Endothelial cell of umbilical vein (primary cell): Measurements from ENCODE around the gene SCAMP5.

Source experiments
- CTCF ChIP-seq, 2 donors: IDR thresholded peaks; 1 replicate in 1 of 2; 2 replicates in 1 of 2; pipeline ENCODE4 v1.5.1; 2011; ENCODE audit warnings: low read length in 2 of 2, mild to moderate bottlenecking in 2 of 2, moderate library complexity in 2 of 2, control low read depth in 1 of 2, inconsistent platforms in 1 of 2, low read depth in 1 of 2; ENCODE audit not compliant: insufficient read depth in 1 of 2; ENCODE audit errors: extremely low read depth in 1 of 2
- POLR2A ChIP-seq: IDR thresholded peaks from 2 replicates; pipeline ENCODE4 v1.6.1; 2012; ENCODE audit warnings: low read depth, mild to moderate bottlenecking, control low read depth, low read length
- POLR2AphosphoS5 ChIP-seq: IDR thresholded peaks from 2 replicates; pipeline ENCODE4 v1.6.1; 2012; ENCODE audit warnings: low read depth, mild to moderate bottlenecking, control low read depth, low read length, moderate library complexity; ENCODE audit not compliant: insufficient read depth

DNA sequence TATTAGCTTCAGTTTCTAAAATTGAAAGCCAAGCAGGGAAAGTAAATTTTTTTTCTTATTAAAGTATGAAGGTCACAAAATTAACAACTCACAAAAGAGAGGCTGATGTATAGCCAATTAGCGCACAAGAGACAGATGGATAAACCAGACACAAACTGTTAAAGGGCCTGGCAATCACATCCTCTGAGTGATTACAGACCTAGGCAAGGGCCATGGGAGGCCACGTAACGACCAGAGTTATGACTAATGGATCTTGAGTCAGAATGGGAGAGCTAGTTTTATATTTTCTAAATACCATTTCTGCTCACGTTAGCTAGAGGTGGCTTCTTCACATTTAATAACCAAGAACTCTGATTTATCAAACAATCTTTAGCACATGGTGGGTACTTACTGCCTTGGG, 17.8 kb upstream of the SCAMP5 start:
- TF ChIP-seq CTCF (IDR thresholded peaks at IDR 0.05; ENCODE audit: extremely low read depth in 1 of 2, insufficient read depth in 1 of 2, low read depth in 1 of 2, low read length in 2 of 2) = no peak
- no peak for TF ChIP-seq POLR2A
- TF ChIP-seq POLR2AphosphoS5 = no peak
